Measurements from ENCODE around the gene GUCY1A1.

GUCY1A1 gene

DNA sequence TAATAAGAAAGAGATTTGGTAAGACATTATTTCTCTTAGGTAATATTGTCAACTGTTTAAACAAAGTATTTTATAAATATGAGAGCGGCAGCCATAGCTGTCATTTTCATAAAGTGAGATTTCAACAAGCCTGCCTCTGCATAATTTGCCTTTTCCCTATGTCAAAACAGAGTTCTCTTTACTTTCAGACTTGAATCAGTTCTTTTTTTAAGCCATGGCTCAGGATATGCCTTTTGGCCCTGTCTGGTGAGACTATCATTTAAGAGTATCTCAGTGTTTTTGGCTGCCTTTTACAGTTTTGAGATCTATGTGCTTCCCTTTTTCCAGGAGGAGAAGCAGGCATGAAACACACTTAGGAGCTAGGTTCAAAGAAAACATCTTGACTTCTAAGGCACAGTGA is 7.5 kb upstream of the GUCY1A1 start:
- no peak for DNase-seq

- DNase-seq = no peak
Measured at GRCh38 chr4:155660436-155660835, 6.2 kb upstream of the GUCY1A1 start.

- DNase-seq = no peak
Measured at GRCh38 chr4:155665054-155665453, 1.6 kb upstream of the GUCY1A1 start.

GRCh38 chr4:155667222-155667567 is 547 bp downstream of the GUCY1A1 start:
- DNase-seq = peak; percentile 29

DNA sequence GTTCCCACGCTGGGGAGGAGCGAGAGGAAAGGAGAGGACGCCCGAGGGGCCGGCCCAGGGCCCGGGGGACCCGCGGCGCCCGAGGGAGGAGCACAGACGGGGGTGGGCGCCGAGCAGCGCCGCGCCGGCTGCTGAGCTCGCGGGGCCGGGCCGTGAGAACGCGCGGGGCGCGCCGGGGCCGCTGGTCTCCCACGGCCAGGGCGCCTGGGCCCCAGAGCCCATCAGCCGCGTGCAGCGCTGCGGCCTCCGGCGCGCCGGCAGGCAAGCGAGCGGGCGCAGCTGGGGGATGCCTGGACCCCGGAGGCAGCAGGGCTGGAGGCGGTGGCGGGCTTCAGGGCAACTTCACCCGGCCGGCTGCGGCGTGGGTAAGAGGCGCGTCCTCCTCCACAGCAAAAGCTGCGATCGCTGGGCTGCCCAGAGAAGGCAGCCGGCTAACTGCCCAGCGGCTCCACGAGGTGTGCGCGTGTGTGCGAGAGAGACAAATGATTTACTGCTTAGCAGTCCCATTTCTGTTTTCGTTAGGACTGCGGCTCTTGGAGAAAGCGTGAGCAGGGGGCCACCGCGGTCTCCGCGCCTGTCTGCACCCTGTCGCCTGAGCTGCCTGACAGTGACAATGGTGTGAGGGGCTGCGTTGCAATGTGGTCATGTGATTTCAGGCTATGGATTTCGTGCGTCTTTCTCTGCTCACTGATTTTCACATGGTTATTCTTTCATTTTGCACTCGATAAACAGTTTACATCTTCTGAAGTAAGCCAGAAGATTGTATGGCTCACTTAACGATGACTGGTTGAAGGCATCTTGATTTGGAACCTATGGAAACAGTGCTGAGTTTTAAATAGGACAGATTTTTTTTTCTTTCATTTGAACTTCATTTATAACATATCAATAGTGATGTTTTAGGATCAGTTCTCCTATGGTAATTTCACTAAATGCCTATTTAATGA is 1.2 kb downstream of the GUCY1A1 start:
- DNase-seq = peak; percentile 16

DNA sequence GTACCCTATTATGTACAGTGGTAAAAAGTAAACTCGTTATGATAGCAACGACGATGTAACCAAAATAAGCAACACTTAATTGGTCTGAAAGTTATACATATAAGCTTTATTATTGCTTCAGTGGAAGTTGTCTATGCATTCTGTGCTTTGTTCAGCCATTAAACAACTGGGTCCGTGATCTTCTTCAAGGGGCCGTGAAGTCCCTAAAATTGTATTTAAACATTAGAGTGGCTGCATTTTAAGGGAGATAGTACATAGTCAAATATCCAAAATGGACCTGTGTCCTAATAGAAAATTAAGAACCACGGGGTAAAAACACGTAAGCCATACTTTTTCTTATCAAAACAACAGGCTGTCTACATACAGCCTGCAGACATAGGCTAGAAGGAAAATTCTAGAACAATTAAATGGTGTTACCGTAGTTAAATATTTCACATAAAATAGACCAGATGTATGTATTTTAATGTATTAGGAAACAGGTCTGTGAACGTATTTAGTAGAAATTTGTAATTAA is 2.1 kb downstream of the GUCY1A1 start:
- DNase-seq = no peak

- no peak for DNase-seq
Measured at GRCh38 chr4:155672342-155672741, 5.7 kb downstream of the GUCY1A1 start.

GRCh38 chr4:155673453-155673979 is 6.9 kb downstream of the GUCY1A1 start:
- DNase-seq = no peak

GRCh38 chr4:155674669-155675071 is 8.0 kb downstream of the GUCY1A1 start:
- no peak for DNase-seq

GRCh38 chr4:155675709-155676429 is 9.2 kb downstream of the GUCY1A1 start:
- DNase-seq = no peak

GRCh38 chr4:155676430-155676825 is 9.8 kb downstream of the GUCY1A1 start:
- no peak for DNase-seq

- DNase-seq = no peak
Measured at GRCh38 chr4:155678011-155678410, 11.4 kb downstream of the GUCY1A1 start.

DNA sequence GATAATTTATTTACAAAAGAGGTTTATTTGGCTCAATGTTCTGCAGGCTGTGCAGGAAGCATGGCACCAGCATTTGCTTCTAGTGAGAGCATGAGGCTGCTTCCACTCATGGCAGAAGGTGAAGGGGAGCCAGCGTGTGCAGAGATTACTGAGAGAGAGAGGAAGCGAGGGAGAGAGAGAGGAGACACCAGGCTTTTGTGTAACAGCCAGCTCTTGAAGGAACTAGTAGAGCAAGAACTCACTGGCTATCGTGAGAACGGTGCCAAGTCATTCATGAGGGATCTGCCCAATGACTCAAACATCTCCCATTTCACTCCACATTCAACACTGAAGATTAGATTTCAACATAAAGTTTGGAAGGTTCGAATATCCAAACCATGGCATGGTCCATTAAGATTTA is 12.7 kb downstream of the GUCY1A1 start:
- DNase-seq = no peak

- DNase-seq = no peak
Measured at GRCh38 chr4:155681886-155682285, 15.2 kb downstream of the GUCY1A1 start.

DNA sequence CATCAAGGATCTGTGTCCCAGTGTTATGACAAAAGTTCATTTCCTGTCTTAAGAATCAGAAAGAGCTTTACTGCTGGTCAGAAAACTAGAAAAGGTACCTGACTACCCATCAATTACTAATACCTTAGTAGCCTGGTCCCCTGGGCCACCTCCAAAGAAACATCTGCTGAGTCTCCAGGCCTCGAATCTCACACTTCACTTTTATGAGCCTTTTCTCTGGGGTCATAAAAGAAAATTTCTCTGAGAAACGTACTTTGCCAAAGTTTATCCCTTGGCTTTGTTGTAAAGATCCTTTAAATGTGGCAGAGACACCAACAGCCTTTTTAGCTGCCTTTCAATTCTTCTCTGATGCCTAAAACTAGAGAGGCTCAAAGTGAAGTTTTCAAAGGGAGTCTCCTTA is 17.8 kb downstream of the GUCY1A1 start:
- DNase-seq = no peak

DNA sequence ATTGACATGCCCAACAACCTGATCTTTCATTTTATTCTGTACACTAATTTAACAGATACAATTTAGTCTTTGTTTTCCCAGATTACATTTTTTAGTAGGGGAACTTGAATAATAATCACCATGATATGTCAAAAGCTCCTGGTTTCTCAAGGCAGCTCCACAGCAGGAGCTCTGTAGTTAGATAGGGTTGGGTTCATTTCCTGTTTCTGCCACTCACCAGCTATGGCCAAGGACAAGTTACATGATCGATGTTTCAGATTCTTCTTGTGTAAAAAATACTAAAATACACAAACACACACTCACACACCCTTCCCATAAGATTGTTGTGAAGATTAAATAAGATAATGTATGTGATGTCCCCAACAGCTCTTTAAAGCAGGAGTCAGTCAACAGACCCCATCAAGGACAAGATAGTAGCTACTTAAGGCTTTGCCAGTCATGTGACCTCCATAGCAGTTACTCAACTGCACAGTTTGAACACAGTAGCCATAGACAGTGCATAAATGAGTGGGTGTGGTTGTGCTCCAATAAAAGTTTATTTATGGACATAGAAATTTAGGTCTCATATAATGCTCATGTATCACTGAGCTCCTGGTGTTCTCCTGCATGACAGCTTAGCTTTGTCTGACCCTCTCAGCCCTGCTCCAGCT is 18.4 kb downstream of the GUCY1A1 start:
- no peak for DNase-seq

GRCh38 chr4:155687380-155687982 is 20.8 kb downstream of the GUCY1A1 start:
- no peak for DNase-seq

- no peak for DNase-seq
Measured at GRCh38 chr4:155688211-155688610, 21.6 kb downstream of the GUCY1A1 start.

GRCh38 chr4:155688860-155689259 is 22.2 kb downstream of the GUCY1A1 start:
- no peak for DNase-seq

DNA sequence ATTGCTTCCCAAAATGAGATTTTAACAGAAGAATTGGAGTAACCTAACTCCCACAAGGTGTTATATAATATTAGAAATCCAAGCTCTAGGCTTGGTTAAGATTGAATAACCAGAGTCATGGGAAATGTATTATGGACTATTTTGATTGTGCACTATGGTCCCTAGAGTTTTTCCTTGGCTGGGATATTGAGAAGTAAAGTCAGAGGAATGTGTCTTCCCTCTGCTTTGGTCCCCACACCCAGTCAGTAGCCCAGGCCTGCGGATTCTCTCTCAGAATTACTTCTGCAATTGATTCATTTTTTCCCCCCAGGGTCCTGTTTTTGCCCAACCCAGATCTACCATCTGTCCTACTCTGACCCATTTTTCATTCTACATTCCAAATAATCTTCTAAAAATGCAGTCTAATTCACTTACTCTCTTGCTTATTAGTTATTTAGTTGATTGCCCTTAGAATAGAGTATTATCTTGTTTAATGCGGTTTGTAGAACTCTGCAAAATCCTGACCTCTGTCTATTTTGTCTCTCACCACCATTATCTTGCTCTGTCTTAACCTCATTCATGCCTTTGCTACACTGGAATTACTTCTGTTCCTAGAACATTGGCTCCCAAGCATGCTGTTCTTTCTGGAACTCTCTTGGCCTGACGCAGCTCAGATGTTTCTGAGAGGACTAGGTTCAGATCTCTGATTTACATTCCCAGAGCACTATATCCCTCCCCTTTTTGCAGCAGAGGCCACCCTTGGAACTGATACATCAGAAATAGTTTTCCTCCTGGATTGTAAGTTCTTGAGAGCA is 23.6 kb downstream of the GUCY1A1 start:
- DNase-seq = no peak

DNA sequence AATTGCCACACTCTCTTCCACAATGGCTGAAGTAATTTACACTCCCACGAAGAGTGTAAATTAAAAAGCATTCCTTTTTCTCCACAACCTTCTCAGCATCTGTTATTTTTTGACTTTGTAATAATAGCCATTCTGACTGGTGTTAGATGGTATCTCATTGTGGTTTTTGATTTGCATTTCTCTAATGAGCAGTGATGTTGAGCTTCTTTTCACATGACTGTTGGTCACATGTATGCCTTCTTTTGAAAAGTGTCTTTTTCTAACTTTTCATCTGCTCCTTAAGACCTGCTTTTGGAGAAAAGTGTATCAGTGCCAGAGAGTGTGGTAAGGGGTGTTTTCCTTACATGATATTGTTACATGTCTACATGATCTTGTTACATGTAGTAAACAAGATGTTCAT is 25.7 kb downstream of the GUCY1A1 start:
- DNase-seq = no peak

Measured in stimulated activated CD4-positive, alpha-beta T cell treated with anti-CD3 and anti-CD28 coated beads, Interleukin-15, amount 100 ng/mL, for 24 hours (primary cell).